GM18508 (cell line): Measurements from ENCODE around the gene CASP14.
"Not testable (repeated sequence)": the region's sequence is repeated elsewhere in the genome, so short reads cannot be mapped to it uniquely, and the experiment has no call there.

Experiments
- ATAC-seq: cut with Tn5 transposase; IDR thresholded peaks from one replicate; pipeline ENCODE4 v1.9.1; 2021; ENCODE audit warnings: moderate number of reproducible peaks; ENCODE audit not compliant: insufficient read depth, unreplicated experiment

The CASP14 gene, protein sequence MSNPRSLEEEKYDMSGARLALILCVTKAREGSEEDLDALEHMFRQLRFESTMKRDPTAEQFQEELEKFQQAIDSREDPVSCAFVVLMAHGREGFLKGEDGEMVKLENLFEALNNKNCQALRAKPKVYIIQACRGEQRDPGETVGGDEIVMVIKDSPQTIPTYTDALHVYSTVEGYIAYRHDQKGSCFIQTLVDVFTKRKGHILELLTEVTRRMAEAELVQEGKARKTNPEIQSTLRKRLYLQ

DNA sequence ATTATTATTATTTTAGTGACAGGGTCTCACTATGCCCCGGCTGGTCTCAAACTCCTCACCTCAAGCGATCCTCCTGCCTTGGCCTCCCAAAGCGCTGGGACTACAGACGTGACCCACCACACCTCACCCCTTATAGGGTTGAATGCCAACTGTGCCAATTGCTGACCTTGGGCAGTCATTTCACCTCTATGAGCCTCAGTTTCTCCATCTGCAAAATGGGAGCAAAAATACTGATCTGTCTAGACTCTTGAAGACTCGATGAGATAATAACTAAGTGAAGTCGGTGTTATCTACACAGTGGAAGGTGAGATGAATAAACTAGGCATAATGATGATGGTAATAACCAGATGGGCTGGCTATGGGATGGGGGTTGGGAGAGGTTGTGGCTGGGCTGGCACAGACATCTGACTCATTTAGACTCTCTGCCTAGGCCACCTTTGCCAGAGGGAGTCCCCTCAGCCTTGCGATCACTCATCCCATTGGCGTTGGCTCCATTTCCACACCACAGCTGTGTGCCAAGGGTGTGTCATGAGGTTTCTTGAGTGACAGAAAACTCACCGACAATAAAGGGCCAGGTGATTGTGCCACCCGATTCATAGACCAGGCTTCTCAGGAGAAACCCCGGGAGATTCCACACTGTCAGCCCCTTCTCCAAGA, at the start of gene CASP14:
CASP14 (plus strand) TSS at position 596 of the 657 bp plus-strand sequence. CDS start 2,772 bp downstream, outside the sequence.
- no peak for ATAC-seq

DNA sequence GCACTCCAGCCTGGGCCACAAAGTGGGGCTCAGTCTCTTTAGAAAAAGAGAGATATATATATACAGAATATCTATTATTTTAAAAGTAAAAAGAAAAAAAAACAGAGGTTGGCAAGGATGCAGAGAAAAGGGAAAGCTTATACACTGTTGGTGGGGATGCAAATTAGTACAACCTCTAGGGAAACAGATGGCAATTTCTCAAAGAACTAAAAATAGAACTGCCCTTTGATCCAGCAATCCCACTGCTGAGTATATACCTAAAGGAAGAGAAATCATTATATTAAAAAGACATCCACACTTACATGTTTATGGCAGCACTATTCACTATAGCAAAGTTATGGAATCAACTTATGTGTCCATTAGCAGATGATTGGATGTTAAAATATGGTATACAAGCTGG, 41.0 kb upstream of the CASP14 start:
- ATAC-seq: no peak

DNA sequence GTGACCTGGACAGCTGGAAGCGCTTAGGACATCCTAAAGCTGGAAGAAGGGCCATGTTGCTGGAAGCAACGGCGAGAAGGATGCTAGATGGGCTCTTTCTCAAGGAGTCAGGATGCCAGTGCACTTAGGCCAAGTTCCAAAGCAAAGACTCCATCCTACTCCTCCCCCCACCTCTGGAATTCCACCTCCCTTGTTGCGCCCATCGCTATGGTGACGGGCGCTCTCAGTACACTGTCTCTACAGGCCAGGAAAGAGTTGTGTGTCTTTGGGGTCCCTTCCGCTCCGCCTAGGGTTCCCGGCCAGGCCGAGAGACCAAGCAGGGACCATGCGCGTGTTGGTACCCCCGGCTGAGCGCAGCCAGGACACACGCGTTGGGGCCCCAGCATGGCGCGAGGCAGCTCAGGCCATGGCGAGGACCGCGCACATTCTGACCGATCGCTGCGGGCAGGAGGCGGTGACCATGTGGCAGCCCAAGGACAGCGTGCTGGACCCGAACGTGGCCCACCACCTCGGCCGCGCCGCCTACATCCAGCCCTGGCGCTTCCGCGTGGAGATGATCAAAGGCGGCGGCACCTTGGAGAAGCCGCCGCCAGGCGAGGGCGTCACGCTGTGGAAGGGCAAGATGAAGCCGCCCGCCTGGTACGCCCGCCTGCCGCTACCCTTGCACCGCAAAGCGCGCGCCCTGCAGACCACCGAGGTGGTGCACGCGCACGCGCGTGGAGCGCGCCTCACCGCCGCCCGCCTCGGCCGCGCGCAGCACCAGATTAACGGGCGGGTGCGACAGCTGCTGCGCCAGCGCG, 38.6 kb upstream of the CASP14 start:
- no peak for ATAC-seq

DNA sequence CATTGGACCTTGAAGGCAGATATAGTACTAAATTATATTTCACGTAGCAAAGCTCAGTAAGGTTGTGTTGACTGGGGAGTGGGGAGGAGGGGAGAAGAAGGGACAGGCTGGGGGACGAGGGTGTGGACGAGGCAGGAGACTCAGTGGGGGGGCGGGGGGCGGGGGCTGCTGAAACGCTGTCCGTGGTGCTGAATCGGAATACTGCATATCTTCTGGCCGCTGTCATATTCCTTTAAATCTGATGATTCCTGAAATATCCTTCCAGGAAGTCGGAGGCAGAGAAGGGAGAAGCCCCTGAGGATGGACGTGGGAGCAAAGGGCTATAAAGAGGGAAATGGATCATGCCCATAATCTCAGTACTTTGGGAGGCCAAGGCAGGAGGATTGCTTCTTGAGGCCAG, 34.7 kb upstream of the CASP14 start:
- ATAC-seq: no peak

DNA sequence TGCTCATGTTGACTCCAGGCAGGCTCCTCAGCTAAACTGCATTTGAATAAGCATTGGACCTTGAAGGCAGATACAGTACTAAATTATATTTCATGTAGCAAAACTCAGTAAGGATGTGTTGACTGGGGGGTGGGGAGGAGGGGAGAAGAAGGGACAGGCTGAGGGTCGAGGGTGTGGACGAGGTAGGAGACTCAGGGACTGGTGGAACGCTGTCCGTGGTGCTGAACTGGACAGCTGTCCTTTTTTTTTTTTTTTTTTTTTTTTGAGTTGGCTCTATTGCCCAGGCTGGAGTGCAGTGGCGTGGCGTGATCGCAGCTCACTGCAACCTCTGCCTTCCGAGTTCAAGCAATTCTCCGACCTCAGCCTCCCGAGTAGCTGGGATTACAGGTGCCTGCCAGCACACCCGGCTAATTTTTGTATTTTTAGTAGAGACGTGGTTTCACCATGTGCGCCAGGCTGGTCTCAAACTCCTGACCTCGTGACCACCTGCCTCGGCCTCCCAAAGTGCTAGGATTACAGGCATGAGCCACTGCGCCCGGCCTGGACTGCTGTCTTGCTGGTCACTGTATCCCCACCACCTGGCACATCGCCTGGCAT, 33.2 kb upstream of the CASP14 start:
- ATAC-seq: no peak

DNA sequence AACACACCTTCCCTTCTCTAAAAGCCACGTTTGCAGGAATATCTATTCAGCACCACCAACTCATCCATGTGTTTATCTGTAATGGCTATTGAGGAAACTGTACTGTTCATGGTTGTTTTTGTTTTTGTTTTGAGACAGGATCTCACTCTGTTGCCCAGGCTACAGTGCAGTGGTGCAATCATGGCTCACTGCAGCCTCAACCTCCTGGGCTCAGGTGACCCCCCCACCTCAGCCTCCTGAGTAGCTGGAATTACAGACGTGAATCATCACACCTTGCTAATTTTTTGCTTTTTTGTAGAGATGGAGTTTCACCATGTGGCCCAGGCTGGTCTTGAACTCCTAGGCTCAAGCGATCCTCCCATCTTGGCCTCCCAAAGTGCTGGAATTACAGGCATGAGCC, 30.4 kb upstream of the CASP14 start:
- ATAC-seq: not testable (repeated sequence)

DNA sequence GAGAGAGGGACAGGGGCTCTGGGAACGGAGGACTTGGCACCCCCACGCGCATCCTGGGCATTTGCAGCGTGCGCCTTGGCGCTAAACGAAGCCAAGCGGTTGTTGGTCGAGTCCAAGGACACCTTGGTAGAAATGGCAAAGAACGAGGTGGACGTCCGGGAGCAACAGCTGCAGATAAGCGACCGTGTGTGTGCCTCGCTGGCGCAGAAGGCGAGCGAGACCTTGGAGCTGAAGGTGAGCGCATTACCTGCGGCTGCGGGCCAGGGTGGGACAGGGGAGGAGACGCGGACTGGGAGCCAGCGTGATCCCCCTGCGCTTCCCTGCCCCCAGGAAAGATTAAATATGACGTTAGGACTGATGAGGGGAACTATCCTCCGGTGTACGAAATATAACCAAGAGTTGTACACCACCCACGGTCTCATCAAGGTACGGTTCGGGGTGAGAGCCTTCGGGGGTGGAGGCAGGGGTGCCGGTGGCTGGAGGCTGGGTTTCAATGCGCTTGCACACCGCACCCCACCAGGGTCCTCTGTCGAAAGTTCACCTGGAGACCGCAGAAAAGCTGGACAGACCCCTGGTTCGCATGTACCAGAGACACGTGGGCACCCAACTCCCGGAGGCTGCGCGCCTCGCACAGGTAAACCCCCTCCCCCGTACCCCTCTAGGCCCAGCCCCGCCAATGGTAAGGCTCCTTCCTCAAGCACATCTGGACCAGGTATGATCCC, 27.8 kb upstream of the CASP14 start:
- ATAC-seq: no peak

DNA sequence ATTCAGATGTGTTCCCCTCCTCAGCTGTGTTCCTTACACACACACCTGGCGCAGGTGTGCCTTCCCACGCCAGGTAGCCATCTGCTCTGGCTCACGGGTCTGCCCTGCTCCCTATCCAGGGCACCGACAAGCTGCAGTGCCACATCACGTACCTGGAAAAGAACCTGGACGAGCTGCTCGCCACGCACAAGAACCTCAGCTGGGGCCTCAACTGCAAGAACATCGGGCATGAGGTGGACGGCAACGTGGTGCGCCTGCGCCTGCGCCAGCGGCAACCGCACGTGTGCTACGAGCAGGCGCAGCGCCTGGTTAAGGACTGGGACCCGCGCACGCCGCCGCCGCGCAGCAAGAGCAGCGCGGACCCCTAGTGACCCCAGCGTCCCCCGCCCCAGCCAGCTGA, 26.5 kb upstream of the CASP14 start:
- no peak for ATAC-seq

DNA sequence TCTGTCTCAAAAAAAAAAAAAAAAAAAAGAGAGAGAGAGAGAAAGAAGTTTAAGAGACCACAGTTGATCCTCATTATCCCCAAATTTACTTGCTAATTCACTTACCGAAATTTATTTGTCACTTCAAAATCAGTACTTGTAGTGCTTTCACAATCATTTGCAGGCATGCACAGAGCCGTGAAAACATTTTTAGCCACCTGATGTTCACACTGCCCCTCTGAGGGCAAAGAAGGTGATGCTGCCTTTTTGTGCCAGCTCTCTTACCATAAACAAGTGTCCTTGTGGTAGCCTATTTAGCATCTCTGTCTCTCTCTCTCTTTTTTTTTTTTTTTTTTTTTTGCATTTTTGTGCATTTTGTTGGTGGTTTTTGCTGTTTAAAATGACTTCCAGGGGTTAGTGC, 24.1 kb upstream of the CASP14 start:
- no peak for ATAC-seq

DNA sequence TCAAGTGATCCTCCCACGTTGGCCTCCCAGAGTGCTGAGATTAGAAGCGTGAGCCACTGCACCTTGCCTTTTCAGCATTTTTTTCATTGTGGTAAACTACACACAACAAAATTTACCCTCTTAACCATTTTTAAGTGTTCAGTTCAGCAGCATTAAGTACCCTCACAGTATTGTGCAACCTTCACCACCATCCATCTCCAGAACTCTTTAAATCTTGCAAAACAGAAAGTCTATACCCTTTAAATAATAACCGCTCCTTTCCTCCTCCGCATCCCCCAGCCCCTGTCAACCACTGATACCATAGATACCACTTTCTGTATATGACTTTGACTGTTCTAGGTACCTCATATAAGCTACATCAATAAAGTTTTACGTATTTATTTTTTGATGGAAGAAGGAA, 20.8 kb upstream of the CASP14 start:
- no peak for ATAC-seq

DNA sequence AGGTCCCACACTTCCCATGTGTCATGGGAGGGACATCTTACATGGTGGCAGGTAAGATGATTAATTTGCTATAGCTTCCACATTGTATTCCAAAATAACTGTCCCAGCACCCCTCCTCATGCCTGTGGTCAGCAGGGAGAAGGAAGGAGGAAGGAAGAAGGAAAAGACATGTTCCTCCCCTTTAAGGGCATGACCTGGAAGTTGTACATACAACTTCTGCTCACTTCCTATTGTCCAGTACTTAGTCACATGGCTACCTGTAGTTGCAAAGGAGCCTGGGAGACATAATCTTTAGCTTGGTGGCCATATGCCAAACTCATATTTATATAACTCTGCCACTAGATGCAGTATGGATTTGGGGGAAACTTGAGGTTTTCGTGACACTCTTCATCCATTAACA, 17.6 kb upstream of the CASP14 start:
- no peak for ATAC-seq

DNA sequence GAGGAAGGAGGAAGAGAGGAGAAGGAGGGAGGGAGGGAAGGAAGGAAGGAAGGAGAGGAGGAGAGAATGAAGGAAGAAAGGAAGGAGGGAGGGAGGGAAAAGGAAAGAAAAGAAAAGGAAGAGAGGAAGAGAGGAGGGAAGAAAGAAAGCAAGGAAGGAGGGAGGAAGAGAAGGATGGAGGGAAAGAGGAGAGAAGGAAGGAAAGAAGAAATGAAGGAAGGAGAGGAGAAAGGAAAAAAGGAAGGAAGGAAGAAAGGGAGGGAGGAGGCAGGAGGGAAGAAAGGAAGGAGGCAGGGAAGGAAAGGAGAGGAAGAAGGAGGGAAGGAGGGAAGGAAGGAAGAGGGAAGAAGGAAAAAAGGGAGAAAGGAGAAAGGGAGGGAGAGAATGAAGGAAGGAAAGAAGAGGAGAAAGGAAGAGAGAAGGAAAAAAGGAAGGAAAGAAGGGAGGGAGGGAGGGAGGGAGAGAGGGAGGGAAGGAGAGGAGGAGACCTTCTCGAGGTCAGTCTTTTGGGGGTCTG, 13.4 kb upstream of the CASP14 start:
- ATAC-seq: no peak

DNA sequence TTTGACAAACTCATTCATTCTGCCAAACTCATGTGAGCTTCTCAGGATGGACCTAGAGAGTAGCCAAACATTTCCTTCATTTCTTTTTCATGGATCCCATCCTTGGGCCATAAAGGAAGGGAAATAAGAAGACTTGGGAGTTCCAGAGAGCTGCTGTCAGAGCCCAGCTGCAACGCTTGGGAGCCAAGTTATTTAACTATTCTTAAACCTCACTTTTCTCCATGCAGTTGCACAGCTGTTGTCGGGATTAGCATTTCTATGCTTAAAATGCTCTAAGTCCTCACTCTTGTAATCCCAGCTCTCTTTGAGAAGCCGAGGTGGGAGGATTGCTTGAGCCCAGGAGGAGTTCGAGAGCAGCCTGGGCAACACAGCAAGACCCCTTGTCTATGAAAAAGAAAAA, 11.7 kb upstream of the CASP14 start:
- ATAC-seq: no peak

DNA sequence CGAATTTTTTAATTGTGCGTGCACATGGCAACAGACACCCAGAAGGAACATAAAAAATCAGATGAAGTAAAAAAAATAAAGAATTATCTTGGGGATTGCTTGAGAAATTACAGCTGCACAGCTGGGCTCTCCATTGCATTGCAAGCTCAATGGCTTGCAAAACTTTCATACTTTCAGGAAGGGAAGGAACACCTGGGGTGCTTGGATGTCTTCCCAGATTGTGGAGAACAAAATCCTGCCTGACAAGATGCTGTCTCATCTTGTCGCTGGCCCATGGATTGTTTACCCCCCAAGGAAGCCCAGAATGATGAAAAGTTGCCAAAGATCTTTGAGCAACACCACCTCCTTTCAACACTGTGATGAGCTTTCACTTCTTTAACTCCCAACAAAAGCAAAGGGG, 11.0 kb upstream of the CASP14 start:
- no peak for ATAC-seq

DNA sequence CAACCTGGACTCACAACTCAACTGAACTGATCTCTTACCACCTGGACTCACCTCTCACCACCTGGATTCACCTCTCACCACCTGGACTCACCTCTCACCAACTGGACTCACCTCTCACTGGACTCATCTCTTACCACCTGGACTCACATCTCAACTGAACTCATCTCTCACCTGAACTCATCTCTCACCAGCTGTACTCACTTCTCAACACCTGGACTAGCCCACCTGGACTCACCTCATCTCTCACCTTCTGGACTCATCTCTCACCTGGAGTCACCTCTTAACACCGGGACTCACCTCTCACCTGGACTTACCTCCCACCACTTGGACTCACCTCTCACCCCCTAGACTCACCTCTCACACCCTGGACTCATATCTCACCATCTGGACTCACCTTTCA, 7.3 kb upstream of the CASP14 start:
- ATAC-seq: no peak

DNA sequence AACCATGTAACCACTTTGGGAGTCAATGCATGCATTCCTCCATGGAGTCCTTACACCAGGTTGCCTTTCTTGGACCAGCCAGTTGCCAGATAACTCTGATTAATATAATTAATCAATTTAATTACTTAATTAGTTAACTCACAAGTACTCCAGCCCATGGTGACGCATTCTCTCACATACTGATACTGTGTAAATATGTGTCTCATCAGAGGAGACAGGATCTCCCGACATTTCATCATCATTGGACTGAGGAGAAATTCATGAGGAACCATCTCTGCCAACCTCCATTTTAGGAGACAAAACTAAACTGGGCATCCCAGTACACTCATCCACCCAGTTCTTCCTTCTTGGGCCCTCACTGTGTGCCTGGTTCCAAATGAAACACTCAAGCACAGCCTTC, 6.5 kb upstream of the CASP14 start:
- ATAC-seq: no peak

DNA sequence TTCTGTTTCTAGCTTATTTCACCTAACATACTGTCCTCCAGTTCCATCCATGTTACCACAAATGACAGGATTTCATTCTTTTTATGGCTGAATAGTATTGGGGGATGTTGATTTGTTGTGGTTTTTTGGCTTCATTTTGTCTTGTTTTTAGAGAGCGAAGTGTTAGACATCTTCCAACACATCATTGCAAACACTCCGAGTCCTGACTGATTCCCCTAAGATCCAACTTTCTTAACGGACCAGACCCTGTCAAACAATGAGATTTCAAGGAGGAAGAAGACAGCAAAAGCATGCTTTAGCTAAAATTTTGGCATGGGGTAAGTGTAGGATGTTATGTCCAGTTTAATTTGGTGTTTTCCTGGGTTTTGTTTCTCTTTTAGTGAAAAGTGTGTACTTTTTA, 3.8 kb upstream of the CASP14 start:
- ATAC-seq: no peak

DNA sequence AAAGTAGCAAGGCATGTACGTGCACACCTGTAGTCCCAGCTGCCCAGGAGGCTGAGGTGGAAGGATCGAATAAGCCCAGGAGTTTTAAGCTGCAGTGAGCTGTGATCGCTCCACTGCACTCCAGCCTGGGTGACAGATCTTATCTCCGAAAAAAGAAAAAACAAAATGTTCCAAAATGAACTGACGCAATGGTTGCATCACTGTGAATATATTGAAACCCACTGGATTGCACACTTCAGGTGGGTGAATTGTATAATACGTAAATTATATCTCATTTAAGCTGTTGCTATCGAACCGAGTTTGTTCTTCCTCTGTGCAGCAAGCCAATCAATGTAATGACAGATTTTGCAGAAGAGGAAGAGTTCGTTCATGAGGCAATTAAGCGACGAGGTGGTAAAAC, 1.6 kb upstream of the CASP14 start:
- no peak for ATAC-seq

DNA sequence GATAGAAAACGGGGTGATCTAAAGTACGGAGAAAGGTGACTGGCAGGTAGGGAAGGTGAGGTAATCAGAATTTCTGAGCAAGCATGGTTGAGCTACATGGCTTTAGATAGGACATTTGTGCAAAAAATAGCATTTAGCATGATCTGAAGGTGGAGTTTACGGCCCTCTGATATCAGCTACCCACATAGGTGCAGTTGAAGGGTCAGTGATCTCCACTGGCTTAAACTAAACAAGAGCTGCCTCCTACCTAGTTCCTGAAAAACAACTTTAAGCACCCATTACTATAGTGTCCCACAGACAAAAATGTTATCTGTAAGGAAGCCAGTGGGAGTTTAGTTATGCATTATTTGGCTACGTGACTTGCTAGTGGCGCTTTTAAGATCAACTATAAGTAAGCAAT, 1.2 kb upstream of the CASP14 start:
- no peak for ATAC-seq

DNA sequence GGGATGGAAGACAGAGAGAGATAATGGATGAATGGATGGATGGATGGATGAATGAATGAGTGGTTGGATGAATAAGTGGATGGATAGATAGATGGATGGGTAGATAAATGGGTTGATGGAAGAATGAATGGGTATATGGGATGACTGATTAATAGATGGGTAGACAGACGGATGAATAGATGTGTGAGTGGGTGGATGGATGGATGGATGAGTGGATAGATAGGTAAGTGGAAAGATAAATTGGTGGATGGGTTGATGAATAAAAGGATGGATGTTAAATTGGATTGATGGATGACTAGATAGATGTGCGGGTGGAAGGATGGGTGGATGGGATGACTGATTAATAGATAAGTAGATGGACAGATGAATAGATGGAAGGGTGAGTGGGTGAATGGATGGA, 1.4 kb downstream of the CASP14 start:
- no peak for ATAC-seq
